Cardiac fibroblast (primary cell): ENCODE data around the gene IVL.

ENCODE experiments used
- DNase-seq, 2 donors: peaks; one replicate each; pipeline versions ENCODE4 v3.0.0 to v3.0.0-alpha.2; 2010; ENCODE audit warnings: low read depth in 2 of 2
- H3K4me3 ChIP-seq, 2 donors: replicated peaks in 1 of 2; 1 replicate in 1 of 2; 2 replicates in 1 of 2; pipeline ENCODE4 v1.5.1; 2011; ENCODE audit warnings: low read depth in 2 of 2, low read length in 2 of 2, mild to moderate bottlenecking in 2 of 2, moderate library complexity in 1 of 2
- TF ChIP-seq, protein P1 (sequence below): IDR thresholded peaks from one replicate; pipeline ENCODE4 v1.5.1; 2011; ENCODE audit warnings: low read depth, mild to moderate bottlenecking, low read length, inconsistent platforms

IVL gene

GRCh38 chr1:152879559-152880198 is 28.7 kb upstream of the IVL start:
- H3K4me3 ChIP-seq = no peak overlapping the region
- no peak for DNase-seq
- TF ChIP-seq, protein P1, sequence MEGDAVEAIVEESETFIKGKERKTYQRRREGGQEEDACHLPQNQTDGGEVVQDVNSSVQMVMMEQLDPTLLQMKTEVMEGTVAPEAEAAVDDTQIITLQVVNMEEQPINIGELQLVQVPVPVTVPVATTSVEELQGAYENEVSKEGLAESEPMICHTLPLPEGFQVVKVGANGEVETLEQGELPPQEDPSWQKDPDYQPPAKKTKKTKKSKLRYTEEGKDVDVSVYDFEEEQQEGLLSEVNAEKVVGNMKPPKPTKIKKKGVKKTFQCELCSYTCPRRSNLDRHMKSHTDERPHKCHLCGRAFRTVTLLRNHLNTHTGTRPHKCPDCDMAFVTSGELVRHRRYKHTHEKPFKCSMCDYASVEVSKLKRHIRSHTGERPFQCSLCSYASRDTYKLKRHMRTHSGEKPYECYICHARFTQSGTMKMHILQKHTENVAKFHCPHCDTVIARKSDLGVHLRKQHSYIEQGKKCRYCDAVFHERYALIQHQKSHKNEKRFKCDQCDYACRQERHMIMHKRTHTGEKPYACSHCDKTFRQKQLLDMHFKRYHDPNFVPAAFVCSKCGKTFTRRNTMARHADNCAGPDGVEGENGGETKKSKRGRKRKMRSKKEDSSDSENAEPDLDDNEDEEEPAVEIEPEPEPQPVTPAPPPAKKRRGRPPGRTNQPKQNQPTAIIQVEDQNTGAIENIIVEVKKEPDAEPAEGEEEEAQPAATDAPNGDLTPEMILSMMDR = no peak

DNA sequence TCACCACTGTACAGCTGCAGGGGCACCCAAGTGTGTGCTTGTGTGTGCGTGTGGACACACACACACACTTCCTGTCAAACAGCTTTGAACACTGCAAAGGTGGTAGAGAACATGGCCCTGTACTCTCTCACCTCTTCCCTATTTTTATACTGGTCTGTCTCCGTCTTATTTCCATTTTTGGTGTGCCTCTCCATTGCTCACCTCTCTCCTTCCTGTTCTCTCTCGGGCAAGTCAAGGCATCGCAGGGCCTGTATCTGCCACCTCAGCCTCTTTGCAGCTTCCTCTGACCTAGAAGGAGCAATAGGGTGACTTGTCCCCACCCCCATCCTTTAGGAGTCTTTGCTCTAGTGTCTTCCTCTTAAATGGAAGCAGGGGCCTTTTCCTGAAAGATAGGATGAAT is 28.0 kb upstream of the IVL start:
- no peak for DNase-seq
- TF ChIP-seq, protein P1 = no peak
- no peak overlapping the region for H3K4me3 ChIP-seq

DNA sequence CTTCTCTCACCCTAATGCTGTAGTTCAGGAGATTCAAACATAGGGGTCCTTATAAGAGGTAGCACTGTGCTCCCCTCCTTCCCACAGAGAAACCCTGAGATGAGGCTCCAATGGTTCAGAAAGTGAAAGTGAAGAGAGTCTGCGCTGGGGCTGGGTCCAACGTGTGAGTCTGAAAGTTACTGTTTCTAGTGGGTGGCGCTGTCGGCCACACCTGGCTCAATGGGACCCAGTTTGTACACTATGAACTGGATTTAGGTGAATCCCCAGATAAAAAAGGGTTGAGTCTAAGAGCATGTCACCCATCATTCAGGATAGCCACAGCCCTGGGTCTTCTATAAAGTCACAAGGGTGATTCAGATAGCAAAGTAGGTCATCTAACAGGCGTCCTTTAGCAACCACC is 27.4 kb upstream of the IVL start:
- DNase-seq = no peak
- TF ChIP-seq, protein P1 = no peak
- no peak overlapping the region for H3K4me3 ChIP-seq

GRCh38 chr1:152884085-152884484 is 24.3 kb upstream of the IVL start:
- TF ChIP-seq, protein P1 = no peak
- no peak for DNase-seq
- no peak overlapping the region for H3K4me3 ChIP-seq

- TF ChIP-seq, protein P1 = no peak
- no peak for DNase-seq
Observed at GRCh38 chr1:152884506-152884905, 23.8 kb upstream of the IVL start.

GRCh38 chr1:152884966-152885624 is 23.3 kb upstream of the IVL start:
- no peak for DNase-seq
- TF ChIP-seq, protein P1 = no peak

More at GRCh38 chr1:152884506-152884905, 23.8 kb upstream of the IVL start:
- H3K4me3 ChIP-seq = no peak overlapping the region

More at GRCh38 chr1:152884966-152885624, 23.3 kb upstream of the IVL start:
- no peak overlapping the region for H3K4me3 ChIP-seq
